Epithelial cell of esophagus (primary cell): ENCODE measurements around the gene ZNF433.
"Not testable (repeated sequence)": the region's sequence is repeated elsewhere in the genome, so short reads cannot be mapped to it uniquely, and the experiment has no call there.

Experiments used
- DNase-seq: peaks from one replicate; pipeline ENCODE4 v3.0.0; 2010; ENCODE audit warnings: low read depth
- H3K4me3 ChIP-seq: 2 replicates; pipeline ENCODE4 v1.5.1; 2011; ENCODE audit warnings: mild to moderate bottlenecking, low read length, control low read depth
- TF ChIP-seq, protein P1 (sequence below): IDR thresholded peaks from 2 replicates; pipeline ENCODE4 v1.5.1; 2011; ENCODE audit warnings: low read depth, mild to moderate bottlenecking, low read length, control low read depth, inconsistent platforms; ENCODE audit not compliant: insufficient read depth; ENCODE audit errors: missing control alignments

Gene ZNF433

GRCh38 chr19:12034198-12034597, 1.3 kb downstream of the ZNF433 start:
- TF ChIP-seq, protein P1, sequence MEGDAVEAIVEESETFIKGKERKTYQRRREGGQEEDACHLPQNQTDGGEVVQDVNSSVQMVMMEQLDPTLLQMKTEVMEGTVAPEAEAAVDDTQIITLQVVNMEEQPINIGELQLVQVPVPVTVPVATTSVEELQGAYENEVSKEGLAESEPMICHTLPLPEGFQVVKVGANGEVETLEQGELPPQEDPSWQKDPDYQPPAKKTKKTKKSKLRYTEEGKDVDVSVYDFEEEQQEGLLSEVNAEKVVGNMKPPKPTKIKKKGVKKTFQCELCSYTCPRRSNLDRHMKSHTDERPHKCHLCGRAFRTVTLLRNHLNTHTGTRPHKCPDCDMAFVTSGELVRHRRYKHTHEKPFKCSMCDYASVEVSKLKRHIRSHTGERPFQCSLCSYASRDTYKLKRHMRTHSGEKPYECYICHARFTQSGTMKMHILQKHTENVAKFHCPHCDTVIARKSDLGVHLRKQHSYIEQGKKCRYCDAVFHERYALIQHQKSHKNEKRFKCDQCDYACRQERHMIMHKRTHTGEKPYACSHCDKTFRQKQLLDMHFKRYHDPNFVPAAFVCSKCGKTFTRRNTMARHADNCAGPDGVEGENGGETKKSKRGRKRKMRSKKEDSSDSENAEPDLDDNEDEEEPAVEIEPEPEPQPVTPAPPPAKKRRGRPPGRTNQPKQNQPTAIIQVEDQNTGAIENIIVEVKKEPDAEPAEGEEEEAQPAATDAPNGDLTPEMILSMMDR, result no peak
- H3K4me3 ChIP-seq, result no peak overlapping the region
- no peak for DNase-seq

- TF ChIP-seq, protein P1, result no peak
- no peak for DNase-seq
- H3K4me3 ChIP-seq, result no peak overlapping the region
Measured at GRCh38 chr19:12015753-12016116, 19.7 kb downstream of the ZNF433 start.

- H3K4me3 ChIP-seq, result no peak overlapping the region
- TF ChIP-seq, protein P1, result no peak
- no peak for DNase-seq
Measured at GRCh38 chr19:12015015-12015752, 20.3 kb downstream of the ZNF433 start.

DNA sequence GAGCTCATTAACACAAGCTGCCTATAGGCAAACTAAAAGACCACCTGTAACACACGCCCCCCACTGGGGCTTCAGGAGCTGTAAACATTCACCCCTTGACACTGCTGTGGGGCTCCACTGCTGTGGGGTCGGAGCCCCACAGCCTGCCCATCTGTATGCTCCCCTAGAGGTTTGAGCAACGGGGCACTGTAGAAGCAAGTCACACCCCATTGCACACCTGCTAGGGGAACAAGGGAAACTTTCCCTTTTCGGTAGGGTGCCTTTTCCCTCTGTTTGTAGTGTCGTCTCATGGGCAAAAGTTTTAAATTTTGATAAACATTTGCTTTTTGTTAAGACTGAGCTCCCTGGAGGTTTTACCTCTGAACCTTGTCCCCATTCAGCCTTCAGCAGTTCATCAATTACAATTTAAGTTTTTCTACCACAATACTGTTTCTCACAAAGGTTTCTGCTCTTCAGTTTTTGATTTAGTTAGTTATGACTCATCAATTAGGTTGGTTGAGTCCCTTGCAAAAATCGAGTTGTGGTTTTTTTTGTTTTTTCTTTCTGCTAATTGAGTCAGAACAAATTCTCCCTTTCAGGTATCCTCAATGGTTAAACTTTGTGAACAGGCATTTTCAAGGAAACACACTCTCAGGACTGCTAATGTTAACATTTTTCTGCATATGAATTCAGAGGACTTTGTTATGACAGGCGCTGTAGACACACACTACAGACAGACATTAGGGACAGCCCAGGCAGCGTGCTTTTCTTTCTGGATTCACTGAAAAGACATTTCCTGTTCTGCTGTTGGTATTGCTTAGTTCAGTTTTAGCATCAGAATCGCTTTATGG, 35.1 kb downstream of the ZNF433 start:
- H3K4me3 ChIP-seq, result no peak overlapping the region
- no peak for DNase-seq
- TF ChIP-seq, protein P1, result no peak

- DNase-seq, result no peak
- TF ChIP-seq, protein P1, result no peak
- H3K4me3 ChIP-seq, result no peak overlapping the region
Measured at GRCh38 chr19:11995174-11995573, 40.3 kb downstream of the ZNF433 start.

- not testable (repeated sequence) for H3K4me3 ChIP-seq, DNase-seq
Measured at GRCh38 chr19:11991921-11992320, 43.6 kb downstream of the ZNF433 start.

DNA sequence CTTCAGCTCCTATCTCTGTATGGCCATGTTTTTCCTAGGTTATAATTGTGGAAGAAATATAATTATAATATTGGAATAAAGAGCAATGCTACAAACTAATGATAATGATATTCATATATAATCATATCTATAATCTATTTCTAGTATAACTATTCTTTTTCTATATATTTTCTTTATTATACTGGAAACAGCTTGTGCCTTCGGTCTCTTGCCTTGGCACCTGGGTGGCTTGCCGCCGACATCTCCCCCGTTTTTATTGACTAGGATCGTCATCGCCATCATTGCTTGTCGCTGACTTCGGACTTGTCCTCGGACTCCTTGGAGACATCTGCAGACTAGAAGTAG, 46.4 kb downstream of the ZNF433 start:
- DNase-seq, result no peak
- no peak overlapping the region for H3K4me3 ChIP-seq
- TF ChIP-seq, protein P1, result no peak
